Forelimb muscle (tissue), 1 donor: ENCODE data around the gene CNTN4. TPM values are rescaled to one million over a fixed set of nuclear protein-coding genes. Genes with fewer than 3 reads are reported as not detected.
"Not testable (repeated sequence)": the region's sequence is repeated elsewhere in the genome, so short reads cannot be mapped to it uniquely, and the experiment has no call there.

Experiments used
- DNase-seq: peaks from one replicate; pipeline ENCODE4 v3.0.0-alpha.2; 2013; ENCODE audit warnings: low read depth
- polyA plus RNA-seq: library from polyadenylated mRNA; unstranded; fragments of 120-200 nt; gene quantifications from one replicate; pipeline ENCODE4 v1.2.1, GENCODE V29; 2013; ENCODE audit not compliant: insufficient read length

CNTN4 gene
- polyA plus RNA-seq, 1 donor: 9.0 TPM

- no peak for DNase-seq
These were observed 805.4 kb downstream of the CNTN4 start for GRCh38 chr3:2904054-2904453.

- DNase-seq: no peak
These were observed 810.2 kb downstream of the CNTN4 start for GRCh38 chr3:2908693-2909351.

- DNase-seq: no peak
These were observed 812.3 kb downstream of the CNTN4 start for GRCh38 chr3:2910997-2911396.

DNA sequence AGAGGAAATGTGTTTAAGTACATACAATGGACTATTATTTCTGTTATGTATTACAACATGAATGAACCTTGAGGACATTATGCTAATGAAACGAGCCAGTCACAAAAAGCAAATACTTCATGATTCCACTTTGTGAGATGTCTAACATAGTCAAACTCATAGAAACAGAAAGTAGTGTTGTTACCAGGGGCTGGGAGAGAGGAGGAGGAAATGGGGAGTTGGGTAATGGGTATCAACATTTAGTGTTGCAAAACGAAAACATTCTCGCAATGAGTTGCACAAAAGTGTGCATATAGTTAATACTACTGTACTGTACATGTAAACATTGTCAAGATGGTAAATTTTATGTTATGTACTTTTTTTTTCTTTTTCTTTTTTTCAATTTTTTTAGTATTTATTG, 817.2 kb downstream of the CNTN4 start:
- no peak for DNase-seq

DNA sequence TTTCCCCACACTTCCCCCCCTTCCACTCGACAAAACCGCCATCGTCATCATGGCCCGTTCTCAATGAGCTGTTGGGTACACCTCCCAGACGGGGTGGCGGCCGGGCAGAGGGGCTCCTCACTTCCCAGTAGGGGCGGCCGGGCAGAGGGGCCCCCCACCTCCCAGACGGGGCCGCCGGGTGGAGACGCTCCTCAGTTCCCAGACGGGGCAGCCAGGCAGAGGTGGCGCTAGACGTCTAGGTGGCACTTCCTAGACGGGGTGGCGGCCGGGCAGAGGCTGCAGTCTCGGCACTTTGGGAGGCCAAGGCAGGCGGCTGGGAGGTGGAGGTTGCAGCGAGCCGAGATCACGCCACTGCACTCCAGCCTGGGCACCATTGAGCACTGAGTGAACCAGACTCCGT, 818.0 kb downstream of the CNTN4 start:
- DNase-seq: not testable (repeated sequence)

- no peak for DNase-seq
These were observed 821.4 kb downstream of the CNTN4 start for GRCh38 chr3:2920103-2920502.

DNA sequence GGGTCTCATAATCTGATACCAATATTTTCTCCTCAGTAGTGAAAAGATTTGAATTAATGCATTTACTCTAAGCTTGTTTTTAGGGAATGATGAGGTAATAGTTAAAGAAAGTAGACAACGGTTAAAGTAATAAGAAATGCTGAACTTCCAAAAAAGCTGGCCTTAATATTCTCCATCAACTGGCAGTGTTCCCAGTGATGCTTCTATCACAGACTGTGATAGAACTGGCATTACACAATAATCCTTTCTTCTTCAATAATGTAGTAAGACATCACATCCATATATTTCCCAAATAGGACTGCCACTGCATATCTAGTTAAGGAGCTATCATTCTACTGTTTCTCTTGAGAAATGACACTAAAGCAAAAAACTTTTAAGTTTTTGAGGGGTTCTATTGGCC, 822.8 kb downstream of the CNTN4 start:
- DNase-seq: no peak

DNA sequence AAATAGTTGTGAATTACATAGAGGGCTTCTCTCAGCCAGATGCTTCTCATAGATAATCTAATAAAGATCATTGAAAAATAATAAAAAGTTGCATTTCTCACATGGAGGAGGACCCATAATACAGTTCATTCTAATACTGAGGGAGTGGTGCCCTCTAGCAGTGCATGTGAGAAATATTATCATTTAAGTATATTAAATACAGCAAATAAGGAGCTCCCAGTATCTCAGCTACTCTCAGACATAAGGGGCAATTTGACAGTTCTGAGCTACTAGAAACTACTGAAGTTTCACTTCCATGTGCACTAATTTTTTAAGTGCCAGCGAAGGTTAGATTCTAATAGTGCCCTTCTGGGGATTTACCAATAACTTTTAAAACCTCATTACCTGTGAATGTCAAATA, 823.2 kb downstream of the CNTN4 start:
- no peak for DNase-seq

GRCh38 chr3:2923390-2923789, 824.7 kb downstream of the CNTN4 start:
- DNase-seq: no peak

DNA sequence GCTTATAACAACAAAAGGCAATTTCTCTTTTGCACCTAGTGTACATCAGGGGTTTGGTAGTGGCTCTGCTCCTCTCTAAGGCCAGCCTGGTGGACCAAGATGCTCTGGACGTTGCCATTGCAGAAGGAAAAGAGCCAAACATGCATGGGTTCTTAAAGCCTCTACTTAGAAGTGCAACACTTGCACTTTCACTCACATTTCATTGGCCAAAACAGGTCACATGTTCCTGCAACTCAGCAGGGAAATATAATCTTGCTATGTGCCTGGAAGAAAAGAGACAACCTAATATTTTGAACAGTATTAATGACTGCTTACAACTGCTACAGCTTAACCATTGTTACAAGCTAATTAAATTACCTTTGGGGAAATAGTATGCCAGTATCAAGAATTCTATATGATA, 828.6 kb downstream of the CNTN4 start:
- DNase-seq: no peak

DNA sequence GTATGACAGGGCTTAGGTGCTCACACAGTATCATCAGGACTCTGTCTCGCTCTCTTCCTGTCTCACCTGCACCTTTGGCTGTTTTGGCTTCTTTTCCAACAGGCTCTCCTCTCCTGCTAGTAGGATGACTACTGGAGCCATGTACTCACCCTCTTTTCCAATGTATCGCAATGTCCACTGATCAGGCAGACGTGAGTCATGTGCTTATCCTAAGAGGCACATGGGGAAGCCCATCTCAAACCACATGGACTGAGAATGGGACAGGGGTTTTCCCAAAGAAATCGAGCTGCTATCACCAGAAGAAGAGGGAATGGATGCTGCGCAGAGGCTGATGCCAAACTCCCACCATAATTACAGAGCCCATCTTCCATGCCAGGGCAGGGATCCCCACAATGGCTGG, 830.9 kb downstream of the CNTN4 start:
- no peak for DNase-seq

GRCh38 chr3:2931265-2931664, 832.6 kb downstream of the CNTN4 start:
- DNase-seq: no peak

GRCh38 chr3:2934541-2934940, 835.9 kb downstream of the CNTN4 start:
- no peak for DNase-seq

GRCh38 chr3:2937055-2937454, 838.4 kb downstream of the CNTN4 start:
- no peak for DNase-seq

DNA sequence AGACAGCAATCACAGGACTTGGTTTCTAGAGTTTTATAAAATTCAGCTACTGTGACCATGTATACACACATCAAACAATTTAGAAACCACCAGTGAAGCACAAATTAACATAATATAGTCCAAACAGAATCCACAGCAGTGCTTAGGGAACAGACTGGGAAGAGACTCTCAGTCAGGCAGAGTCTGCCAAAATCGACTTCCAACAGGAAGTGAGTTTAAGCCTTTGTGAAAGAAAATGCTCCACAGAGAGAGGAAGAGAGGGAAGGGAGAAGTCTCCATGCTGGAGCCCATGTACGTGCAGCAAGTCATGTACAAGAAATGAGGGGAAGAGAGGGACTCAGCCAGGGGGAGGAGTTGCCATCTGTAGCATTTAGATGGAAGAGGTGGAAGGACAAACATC, 838.9 kb downstream of the CNTN4 start:
- DNase-seq: peak; percentile 34

- DNase-seq: no peak
These were observed 840.0 kb downstream of the CNTN4 start for GRCh38 chr3:2938711-2939110.

DNA sequence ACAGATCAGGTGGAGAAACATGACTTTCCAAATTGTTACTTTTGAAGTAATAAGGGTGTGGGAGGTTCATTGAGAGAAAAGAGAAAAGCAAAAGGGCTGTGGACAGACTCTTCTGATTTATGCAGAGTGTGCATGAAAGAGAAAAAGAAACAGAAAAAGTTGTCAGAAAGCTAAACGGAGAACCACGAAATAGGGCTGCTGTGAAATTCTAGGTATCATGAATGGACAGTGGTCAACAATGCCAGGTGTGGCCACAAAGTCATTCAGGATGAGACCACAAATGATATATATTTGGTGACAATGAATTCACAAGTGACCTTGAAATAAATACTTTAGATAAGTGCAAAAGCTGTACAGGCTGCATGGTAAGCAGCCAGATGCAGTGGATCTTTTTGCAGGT, 841.4 kb downstream of the CNTN4 start:
- no peak for DNase-seq

DNA sequence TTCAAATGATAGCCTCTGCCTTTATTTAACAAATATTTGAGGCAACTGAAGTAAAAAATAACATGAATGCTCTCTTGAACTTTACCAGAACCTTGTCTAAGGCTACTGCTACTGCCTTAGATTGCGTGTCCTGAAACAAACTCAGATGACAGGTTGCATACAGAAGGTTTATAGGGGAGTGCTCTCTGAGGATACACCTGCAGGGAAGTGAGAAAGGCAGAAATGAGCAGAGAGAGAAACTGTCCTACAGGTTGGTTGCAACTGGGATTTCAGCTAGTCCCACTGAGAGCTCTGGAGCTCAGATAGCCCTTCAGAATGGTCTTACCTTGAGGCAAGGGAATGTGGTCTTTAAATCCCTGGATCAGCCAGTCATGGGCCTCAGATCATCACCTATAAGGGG, 846.0 kb downstream of the CNTN4 start:
- no peak for DNase-seq

DNA sequence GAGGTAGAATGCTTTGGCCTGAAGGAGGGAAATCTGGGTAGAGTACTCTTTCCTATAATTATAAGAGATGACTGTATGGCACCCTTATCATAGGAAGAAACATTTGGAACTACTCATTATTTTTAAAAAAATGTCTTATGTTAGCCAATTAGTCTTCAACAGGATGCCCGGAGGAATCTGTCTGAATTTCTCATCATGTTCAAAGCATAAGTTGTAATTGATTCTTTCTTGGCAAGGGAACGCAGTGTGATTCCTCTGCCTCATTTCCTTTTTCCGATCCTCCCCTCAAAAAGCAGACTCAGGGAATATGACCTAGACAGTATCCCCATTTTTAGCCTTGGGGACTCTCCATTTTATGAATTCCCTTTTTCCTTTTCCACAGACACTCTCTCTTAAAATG, 846.5 kb downstream of the CNTN4 start:
- no peak for DNase-seq

DNA sequence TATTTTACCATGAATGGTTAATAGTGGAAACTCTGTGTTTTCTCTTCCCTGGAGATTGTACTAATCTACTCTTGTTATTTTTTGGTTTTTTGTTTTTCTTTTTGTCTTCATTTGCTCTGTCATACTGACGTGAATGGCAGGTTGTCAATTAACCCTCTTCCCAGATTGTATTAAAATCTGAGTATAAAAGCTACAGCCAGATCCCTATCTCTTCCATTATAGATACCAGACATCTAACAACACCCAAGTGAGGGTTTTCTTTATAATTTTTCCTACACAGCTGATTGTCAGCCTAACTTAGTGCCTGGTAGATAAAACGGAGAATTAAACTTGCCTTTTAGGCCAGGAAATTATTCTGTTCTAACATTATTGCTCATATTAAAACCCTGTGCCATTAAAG, 848.9 kb downstream of the CNTN4 start:
- DNase-seq: no peak

- no peak for DNase-seq
These were observed 850.2 kb downstream of the CNTN4 start for GRCh38 chr3:2948882-2949281.

GRCh38 chr3:2950159-2950558, 851.5 kb downstream of the CNTN4 start:
- DNase-seq: no peak

GRCh38 chr3:2957115-2957514, 858.4 kb downstream of the CNTN4 start:
- no peak for DNase-seq

GRCh38 chr3:2958551-2958950, 859.9 kb downstream of the CNTN4 start:
- no peak for DNase-seq
